ENCODE data around the gene AMBP. TPM values are rescaled to one million over a fixed set of nuclear protein-coding genes. Genes with fewer than 3 reads are reported as not detected.

AMBP gene
- total RNA-seq, 1 experiment from 2014 or later = 0.22 TPM

DNA sequence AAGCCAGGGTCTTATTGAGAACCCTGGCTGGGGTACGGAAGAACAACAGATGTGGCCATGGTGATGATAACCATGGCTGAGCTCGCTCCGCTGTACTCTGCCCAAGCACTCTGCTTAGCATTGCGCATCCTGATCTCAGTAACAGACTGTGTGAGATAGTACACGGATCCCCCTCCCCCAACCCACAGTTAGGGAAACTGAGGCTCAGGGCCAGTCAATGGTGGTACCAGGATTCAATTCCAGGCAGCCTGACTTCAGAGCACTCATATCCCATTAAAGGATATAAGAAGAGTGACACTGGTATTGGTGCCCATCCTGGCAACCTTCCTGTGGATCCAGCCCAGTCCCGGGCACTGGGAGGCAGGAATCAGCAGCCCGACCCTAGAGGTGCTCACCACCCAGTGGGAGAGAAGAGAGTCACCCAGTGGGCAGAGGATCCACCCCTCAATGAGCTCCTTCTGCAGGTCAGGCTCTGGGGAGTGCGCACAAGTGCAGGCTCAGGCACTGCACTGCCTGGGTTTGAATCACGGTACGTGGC is 47.4 kb upstream of the AMBP start:
- H3F3A ChIP-seq (ENCODE audit: low read length, unreplicated experiment) = no peaks in the 10 kb centered on the region
- POLR2A ChIA-PET (ENCODE audit: unreplicated experiment) = no interaction called here
- CTCF ChIA-PET = no interaction called here
- H2AFZ ChIP-seq (ENCODE audit: low read length) = no peak overlapping the region
- no peaks in the 10 kb centered on the region for H4K20me1 ChIP-seq (ENCODE audit: low read length)
- no peak overlapping the region for H3K4me2 ChIP-seq (ENCODE audit: low read length)
- ATAC-seq = no peak
- no peaks in the 10 kb centered on the region for H3K4me1 ChIP-seq (ENCODE audit: insufficient read depth, low read length)
- no peak overlapping the region for H3K27ac ChIP-seq (ENCODE audit: low read length)
- no peaks in the 10 kb centered on the region for H3K27me3 ChIP-seq (ENCODE audit: low read length)
- intact Hi-C loops (cut with micrococcal nuclease) = no loop called here
- no peaks in the 10 kb centered on the region for H3K79me2 ChIP-seq (ENCODE audit: low read length)
- no peaks in the 10 kb centered on the region for H3K9me3 ChIP-seq (ENCODE audit: low read length)
- DNase-seq = no peak
- no peaks in the 10 kb centered on the region for H3K9me2 ChIP-seq (replicated peaks; ENCODE audit: low read length)
- no peak overlapping the region for H3K9ac ChIP-seq (ENCODE audit: low read length)
- TF ChIP-seq EZH2phosphoT487 (IDR thresholded peaks at IDR 0.05; ENCODE audit: borderline replicate concordance, low read length) (no peak), CTCF (conservative IDR thresholded peaks at IDR 0.05; ENCODE audit: low read depth, low read length) (no peak), EZH2 (IDR thresholded peaks at IDR 0.05; ENCODE audit: low read length, unreplicated experiment) (no peak)
- no peak overlapping the region for H3K4me3 ChIP-seq (ENCODE audit: low read length)
- no TSS peak for BruUV-seq (replicated peaks)
- H3K36me3 ChIP-seq (ENCODE audit: low read depth, low read length) = no peaks in the 10 kb centered on the region

GRCh38 chr9:114124666-114125475 is 46.8 kb upstream of the AMBP start:
- no peaks in the 10 kb centered on the region for H3K79me2 ChIP-seq (ENCODE audit: low read length)
- no peak overlapping the region for H3K4me3 ChIP-seq (ENCODE audit: low read length)
- DNase-seq = no peak
- no peaks in the 10 kb centered on the region for H3K4me1 ChIP-seq (ENCODE audit: insufficient read depth, low read length)
- H3F3A ChIP-seq (ENCODE audit: low read length, unreplicated experiment) = no peaks in the 10 kb centered on the region
- no peaks in the 10 kb centered on the region for H3K27me3 ChIP-seq (ENCODE audit: low read length)
- H3K36me3 ChIP-seq (ENCODE audit: low read depth, low read length) = no peaks in the 10 kb centered on the region
- no peak overlapping the region for H3K27ac ChIP-seq (ENCODE audit: low read length)
- ChIA-PET POLR2A (ENCODE audit: unreplicated experiment) (no interaction called here), CTCF (no interaction called here)
- H2AFZ ChIP-seq (ENCODE audit: low read length) = no peak overlapping the region
- H3K4me2 ChIP-seq (ENCODE audit: low read length) = no peak overlapping the region
- H3K9me3 ChIP-seq (ENCODE audit: low read length) = no peaks in the 10 kb centered on the region
- intact Hi-C loops (cut with micrococcal nuclease) = no loop called here
- TF ChIP-seq CTCF (conservative IDR thresholded peaks at IDR 0.05; ENCODE audit: low read depth, low read length) (no peak), EZH2 (IDR thresholded peaks at IDR 0.05; ENCODE audit: low read length, unreplicated experiment) (no peak), EZH2phosphoT487 (IDR thresholded peaks at IDR 0.05; ENCODE audit: borderline replicate concordance, low read length) (no peak)
- no peaks in the 10 kb centered on the region for H4K20me1 ChIP-seq (ENCODE audit: low read length)
- H3K9ac ChIP-seq (ENCODE audit: low read length) = no peak overlapping the region
- no TSS peak for BruUV-seq (replicated peaks)
- no peak for ATAC-seq
- no peaks in the 10 kb centered on the region for H3K9me2 ChIP-seq (replicated peaks; ENCODE audit: low read length)

GRCh38 chr9:114124138-114124537 is 46.0 kb upstream of the AMBP start:
- H3K27me3 ChIP-seq (ENCODE audit: low read length) = no peaks in the 10 kb centered on the region
- no peaks in the 10 kb centered on the region for H3F3A ChIP-seq (ENCODE audit: low read length, unreplicated experiment)
- DNase-seq = no peak
- H3K79me2 ChIP-seq (ENCODE audit: low read length) = no peaks in the 10 kb centered on the region
- CTCF ChIA-PET = no interaction called here
- no peaks in the 10 kb centered on the region; the same call in 1 of the 2 replicates for H3K4me1 ChIP-seq (ENCODE audit: insufficient read depth, low read length)
- TF ChIP-seq EZH2phosphoT487 (IDR thresholded peaks at IDR 0.05; ENCODE audit: borderline replicate concordance, low read length) (no peak), CTCF (conservative IDR thresholded peaks at IDR 0.05; ENCODE audit: low read depth, low read length) (no peak), EZH2 (IDR thresholded peaks at IDR 0.05; ENCODE audit: low read length, unreplicated experiment) (no peak)
- ATAC-seq = no peak
- H4K20me1 ChIP-seq (ENCODE audit: low read length) = no peaks in the 10 kb centered on the region
- H3K27ac ChIP-seq (ENCODE audit: low read length) = no peak overlapping the region
- H3K36me3 ChIP-seq (ENCODE audit: low read depth, low read length) = no peaks in the 10 kb centered on the region
- no peak overlapping the region for H3K4me3 ChIP-seq (ENCODE audit: low read length)
- no peaks in the 10 kb centered on the region for H3K9me3 ChIP-seq (ENCODE audit: low read length)
- no peak overlapping the region for H2AFZ ChIP-seq (ENCODE audit: low read length)
- H3K9ac ChIP-seq (ENCODE audit: low read length) = no peak overlapping the region
- H3K9me2 ChIP-seq (replicated peaks; ENCODE audit: low read length) = no peaks in the 10 kb centered on the region
- no TSS peak for BruUV-seq (replicated peaks)
- intact Hi-C loops (cut with micrococcal nuclease) = no loop called here
- no peak overlapping the region for H3K4me2 ChIP-seq (ENCODE audit: low read length)
- POLR2A ChIA-PET (ENCODE audit: unreplicated experiment) = no interaction called here

All from PC-3 (cell line).